VCaP (cell line): ENCODE results near the gene CCDC69.
"Not testable (repeated sequence)": the region's sequence is repeated elsewhere in the genome, so short reads cannot be mapped to it uniquely, and the experiment has no call there.

Experiments
- H3K27ac ChIP-seq: fragments of 450-650 bp; 2 replicates; pipeline ENCODE4 v1.5.1; 2017
- CTCF ChIP-seq: fragments of 450-650 bp; conservative IDR thresholded peaks from 2 replicates; pipeline ENCODE4 v1.5.1; 2017; ENCODE audit warnings: mild to moderate bottlenecking, moderate library complexity

The CCDC69 gene

GRCh38 chr5:151178777-151179488 lies 45.0 kb downstream of the CCDC69 start:
- no peak for TF ChIP-seq CTCF
- no peak overlapping the region for H3K27ac ChIP-seq

- TF ChIP-seq CTCF = no peak
- H3K27ac ChIP-seq = no peak overlapping the region
Observed at GRCh38 chr5:151178372-151178771, 45.5 kb downstream of the CCDC69 start.

DNA sequence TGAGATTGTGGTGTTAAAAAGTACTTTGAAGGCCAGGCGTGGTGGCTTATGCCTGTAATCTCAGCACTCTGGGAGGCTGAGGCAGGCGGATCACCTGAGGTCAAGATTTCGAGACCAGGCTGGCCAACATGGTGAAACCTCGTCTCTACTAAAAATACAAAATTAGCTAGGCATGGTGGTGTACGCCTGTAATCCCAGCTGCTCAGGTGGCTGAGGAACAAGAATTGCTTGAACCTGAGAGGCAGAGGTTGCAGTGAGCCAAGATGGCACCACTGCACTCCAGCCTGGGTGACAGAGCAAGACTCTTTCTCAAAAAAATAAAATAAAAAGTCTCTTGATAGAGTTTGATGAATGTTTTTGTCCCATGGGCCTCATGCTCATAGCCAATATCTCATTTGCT lies 47.6 kb downstream of the CCDC69 start:
- H3K27ac ChIP-seq = not testable (repeated sequence)

DNA sequence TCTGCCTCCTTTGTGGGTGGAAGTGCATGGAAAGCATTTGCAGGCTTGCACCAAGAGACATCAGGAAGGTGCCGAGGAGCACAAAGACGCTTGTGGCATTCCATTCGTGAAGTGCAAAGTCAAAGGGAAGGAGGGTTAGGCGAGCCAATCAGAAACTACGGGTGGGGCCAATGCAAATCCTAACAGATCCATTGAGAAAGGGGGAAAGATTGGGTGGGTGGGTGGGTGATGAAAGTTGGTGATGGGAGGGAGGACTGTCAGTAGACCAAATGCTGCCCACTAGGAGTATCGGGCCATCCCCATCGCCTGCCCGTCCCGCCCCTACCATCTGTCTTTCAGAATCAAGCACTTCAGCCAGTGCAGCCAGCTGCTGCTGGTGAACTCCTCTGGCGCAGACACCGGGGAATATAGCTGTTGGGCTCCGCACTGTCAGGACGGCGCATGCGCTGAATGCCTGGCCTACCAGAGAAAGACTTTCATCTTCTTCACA lies 49.2 kb downstream of the CCDC69 start:
- no peak for TF ChIP-seq CTCF
- no peak overlapping the region for H3K27ac ChIP-seq

GRCh38 chr5:151173711-151174611 lies 49.9 kb downstream of the CCDC69 start:
- no peak overlapping the region for H3K27ac ChIP-seq
- no peak for TF ChIP-seq CTCF

- H3K27ac ChIP-seq = no peak overlapping the region
- no peak for TF ChIP-seq CTCF
Observed at GRCh38 chr5:151171529-151171928, 52.4 kb downstream of the CCDC69 start.

DNA sequence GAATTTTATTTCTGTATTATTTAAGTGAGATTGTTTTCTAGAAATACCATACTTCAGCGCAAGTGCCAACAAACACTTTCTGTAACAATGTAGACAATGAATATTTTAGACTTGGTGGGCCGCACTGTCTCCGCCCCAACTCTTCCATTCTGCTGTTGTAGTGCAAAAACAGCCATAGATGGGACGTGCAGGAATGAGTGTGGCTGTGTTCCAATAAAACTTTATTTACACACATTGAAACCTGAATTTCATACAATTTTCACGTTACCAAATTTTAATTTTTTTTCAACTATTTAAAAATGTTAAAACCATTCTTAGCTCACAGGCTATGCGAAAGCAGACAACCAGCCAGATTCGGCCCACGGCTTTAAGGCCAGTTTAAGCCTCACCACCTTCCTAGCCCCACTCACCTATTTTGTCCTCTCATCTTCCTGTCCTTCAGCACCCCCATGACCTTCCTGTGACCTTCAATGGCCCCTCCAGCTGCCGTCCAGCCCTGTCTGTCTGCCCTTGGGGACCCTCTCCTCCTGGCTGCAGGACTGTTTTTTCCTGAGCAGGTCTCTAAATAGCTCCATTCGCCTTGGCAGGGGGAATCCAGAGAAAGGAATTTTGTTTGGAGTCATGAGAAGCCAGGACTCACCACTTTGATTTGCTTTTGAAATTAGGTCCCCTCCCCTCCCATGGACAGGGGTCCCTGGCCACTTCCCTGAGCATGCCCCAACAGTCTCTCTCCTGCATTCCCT lies 55.1 kb downstream of the CCDC69 start:
- no peak overlapping the region for H3K27ac ChIP-seq
- no peak for TF ChIP-seq CTCF
